CD1c-positive myeloid dendritic cell (primary cell): Measurements from ENCODE around the gene HIPK2.

Experiments
- DNase-seq: peaks from one replicate; pipeline ENCODE4 v3.0.0-alpha.2; 2016; ENCODE audit errors: extremely low spot score

HIPK2 gene

GRCh38 chr7:139777948-139778841, at the start of gene HIPK2:
TSS of gene HIPK2 (minus strand) at chr7:139777998. CDS start at chr7:139777623, 375 bp downstream.
- DNase-seq = peak; percentile 66

DNA sequence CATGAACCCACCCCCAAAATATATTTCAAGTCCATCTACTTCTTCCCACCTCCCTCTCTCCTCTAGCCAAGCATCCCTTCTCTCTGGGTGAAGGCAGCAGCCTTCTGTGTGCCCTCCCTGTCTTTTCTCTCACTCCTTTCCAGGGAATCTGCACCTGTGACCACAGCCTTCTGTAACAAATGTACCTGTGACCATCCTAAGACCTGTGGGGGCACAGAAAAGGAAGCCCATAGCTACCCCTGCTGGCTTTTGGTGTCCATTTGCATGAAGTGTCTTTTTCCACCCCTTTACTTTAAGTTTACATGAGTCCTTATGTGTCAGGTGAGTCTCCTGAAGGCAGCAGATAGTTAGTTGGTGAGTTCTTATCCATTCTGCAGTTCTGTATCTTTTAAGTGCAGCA, 49.2 kb upstream of the HIPK2 start:
- no peak for DNase-seq

DNA sequence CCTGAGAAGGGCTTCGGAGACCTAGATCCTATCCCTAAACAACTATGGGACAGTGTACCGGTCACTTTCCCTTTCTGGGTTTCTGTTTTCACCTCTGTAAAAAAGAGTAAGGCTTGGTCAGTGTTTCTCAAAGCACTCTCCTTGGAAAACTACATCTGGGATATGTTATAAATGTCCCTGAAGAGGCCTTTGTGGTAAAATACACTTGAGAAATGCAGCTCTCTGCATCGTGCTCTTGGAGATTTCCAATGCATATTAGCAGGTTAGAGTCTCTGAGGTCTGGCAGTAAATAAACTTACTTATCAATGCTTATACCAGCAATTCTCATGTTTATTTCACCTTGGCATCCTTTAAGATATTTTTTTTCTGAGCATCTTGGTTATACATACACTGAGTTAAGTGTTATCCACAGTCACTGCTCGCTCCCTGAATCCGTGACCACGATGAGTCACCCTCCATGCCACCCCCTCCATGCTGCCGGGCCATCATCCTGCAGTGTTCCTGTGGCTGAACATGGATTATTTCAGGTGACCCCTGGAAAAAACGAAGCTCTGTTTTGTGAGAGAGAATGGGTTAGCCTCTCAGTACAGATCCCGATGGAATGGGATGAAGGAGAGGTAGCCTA, 48.0 kb upstream of the HIPK2 start:
- peak; percentile 21 for DNase-seq

DNA sequence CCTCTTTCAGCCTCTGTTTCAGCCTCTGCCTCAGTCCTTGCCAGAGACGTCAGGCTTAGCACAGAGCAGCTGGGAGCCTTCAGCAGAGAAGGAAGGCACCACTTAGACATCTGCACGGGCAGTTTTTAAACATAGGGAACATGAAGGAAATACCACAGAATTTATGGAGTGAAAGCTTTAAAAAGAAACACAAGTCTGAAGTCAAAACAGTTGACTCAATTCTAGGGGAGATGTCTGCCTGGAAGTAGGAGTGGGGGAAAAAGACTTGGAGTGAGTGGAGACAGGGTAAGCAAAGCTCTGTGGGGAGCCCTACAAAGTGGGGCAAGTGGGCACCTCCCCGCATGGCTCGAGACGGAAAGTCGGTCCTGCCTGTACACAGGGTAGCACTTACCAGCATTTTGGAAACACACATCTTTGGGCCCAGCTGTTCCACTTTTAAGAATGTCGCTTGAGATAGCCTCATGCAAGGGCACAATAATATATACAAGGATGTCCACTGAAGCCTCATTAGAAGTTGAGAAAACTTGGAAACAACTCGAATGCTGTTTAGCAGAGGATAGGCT, 46.2 kb upstream of the HIPK2 start:
- DNase-seq = no peak

GRCh38 chr7:139822855-139823254, 45.1 kb upstream of the HIPK2 start:
- no peak for DNase-seq

DNA sequence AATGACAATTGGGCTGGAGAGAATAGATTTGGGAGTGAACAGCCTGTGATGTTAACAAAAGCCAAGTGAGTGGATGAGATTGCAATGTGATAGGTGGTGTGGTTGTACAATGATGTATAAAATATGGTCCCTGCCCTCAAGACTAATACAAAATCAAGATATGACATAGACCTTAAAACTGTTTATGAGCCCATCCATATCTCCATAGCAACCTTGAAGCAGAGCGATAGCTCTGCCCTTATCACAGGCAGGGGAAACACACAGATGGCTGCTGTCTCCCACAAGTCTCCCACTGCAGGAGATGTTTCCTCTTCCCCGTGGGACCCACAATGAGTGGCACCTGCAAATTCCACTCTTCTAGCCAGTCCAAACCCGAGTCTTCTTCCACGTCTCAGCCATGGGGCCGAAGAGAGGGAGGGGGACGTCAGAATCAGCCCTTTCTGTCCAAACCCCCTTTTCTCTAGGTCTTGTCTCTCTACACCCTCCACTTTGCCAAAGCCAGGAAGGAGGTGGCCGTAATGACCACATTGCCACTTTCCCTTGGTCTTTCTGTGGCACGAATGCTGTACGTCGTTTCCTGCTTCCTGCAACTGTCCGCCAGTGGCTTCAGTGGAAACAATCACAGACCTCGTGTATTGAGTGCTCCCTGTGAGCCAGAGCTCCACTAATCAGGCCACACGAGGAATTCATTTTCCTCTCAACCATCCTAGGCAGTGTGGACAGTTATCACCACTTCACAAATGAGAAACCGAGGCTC, 43.7 kb upstream of the HIPK2 start:
- DNase-seq = no peak

DNA sequence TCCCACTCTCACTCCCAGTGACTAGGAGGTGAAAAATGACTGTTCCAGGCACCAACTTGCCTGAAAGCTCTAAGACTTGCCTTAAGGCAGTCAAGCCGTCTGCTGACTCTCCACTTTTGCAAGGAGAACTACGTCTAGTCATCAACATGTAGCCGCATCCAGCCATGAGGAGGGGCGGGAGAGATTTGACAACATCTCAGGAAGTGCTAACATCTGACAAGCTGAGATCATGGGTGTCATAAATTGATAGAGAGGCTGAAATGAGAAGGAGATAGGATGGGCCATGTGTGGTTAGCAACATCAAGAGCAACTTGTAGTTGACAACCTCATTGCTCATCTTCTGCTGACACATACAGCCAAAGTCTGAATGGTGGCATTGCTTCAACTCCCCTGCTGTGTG, 42.3 kb upstream of the HIPK2 start:
- DNase-seq = peak; percentile 41

DNA sequence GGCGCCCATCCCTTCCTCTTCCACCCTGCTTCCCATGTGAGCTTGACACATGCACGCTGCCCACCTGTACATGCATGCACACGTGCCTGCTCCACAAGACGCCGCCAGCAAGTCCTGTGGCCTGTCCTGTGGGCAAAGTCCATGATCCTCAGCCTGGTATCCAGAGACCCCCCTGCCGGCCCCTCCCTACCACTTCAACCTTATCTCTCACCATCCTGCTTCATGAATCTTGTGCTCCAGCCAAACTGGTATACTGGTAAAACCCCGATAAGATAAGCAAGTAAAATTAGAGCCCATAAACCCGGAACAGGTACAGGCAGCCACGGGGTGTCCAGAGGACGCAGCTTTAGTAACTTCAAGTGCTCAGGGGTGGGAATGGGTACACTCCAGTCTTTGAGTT, 39.5 kb upstream of the HIPK2 start:
- DNase-seq = no peak

DNA sequence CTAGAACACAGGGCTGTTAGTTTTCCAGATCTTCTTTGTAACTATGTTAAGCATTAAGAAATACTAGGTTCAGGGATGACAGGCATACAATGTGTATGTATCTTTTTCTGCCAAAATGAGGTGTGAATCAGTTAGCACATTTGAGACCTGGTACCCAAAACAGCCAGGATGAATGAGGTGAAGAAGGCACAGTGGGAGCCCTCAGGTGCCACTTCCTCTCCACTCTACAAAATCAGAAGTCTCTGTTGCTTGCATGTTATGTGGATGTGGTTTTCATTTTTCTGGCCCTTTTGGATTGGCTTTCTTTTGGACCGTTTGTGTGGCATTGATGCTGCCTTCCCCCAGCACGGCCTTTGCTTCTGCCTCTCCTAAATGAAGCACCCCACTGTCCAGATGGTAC, 35.9 kb upstream of the HIPK2 start:
- no peak for DNase-seq

- DNase-seq = no peak
Observed at GRCh38 chr7:139813151-139813550, 35.4 kb upstream of the HIPK2 start.

DNA sequence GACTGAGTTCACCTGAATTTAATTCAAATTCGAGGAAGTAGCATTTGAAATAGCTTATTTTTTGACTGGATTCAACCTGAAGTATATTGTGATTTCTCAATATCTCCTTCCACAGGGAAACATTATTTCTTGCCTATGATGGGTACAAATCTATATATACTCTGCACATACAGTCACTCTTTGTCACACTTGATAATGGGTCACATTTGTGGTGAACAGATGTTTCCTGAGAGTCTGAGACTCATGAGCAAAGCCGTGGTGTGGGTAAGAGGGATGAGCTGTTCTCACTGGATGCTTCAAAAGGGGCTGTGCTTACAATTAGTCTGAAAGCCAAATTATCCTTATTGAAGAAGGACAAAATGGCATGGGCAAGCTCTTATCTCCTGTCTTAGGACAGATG, 33.3 kb upstream of the HIPK2 start:
- DNase-seq = no peak

- no peak for DNase-seq
Observed at GRCh38 chr7:139808846-139809442, 31.1 kb upstream of the HIPK2 start.

GRCh38 chr7:139808427-139808826, 30.6 kb upstream of the HIPK2 start:
- DNase-seq = no peak

DNA sequence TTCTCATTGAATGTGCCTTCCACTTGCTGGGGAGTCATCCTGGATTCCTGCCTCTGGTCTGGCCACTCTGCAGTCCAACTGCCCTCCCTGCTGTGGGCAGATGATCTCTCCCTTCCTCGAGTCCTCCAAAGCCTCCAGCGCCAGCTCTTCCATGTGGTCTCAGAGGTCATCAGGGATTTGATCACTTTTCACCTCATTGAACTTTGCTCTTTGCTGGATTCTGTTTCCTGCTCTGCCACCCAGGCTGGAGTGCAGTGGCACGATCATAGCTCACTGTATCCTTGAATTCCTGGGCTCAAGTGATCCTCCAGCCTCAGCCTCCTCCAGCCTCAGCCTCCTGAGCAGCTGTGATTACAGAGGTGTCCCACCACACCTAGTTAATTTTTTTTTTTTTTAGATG, 29.2 kb upstream of the HIPK2 start:
- no peak for DNase-seq

DNA sequence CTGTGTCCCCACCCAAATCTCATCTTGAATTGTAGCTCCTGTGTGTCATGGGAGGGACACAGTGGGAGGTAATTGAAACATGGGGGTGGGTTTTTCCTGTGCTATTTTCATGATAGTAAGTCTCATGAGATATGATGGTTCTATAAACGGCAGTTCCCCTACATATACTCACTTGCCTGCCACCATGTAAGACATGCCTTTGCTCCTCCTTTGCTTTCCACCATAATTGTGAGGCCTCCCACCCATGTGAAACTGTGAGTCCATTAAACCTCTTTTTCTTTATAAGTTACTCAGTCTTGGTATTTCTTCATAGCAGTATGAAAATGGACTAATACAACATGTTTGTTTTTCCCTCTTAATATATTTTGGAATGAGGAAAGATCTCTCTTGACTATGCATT, 26.8 kb upstream of the HIPK2 start:
- no peak for DNase-seq

DNA sequence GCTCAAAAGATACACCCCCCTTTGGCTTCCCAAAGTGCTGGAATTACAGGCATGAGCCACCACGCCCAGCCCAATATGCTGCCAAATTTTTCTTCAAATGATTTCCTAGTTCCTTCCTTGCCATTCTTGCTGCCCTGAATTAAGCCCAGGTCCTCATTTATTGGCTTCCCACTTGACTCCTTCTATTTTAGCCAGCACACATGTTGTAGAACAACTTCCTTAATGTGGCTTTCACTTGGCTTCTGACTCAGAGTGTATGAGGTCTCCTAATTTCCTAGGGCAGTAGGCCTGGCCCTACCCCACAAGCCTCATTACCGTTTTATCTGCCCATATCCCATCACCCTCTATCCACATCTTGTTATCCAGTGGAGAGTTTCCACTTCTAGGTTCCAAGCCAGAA, 21.8 kb upstream of the HIPK2 start:
- peak; percentile 79 for DNase-seq

GRCh38 chr7:139798892-139799291, 21.1 kb upstream of the HIPK2 start:
- no peak for DNase-seq

DNA sequence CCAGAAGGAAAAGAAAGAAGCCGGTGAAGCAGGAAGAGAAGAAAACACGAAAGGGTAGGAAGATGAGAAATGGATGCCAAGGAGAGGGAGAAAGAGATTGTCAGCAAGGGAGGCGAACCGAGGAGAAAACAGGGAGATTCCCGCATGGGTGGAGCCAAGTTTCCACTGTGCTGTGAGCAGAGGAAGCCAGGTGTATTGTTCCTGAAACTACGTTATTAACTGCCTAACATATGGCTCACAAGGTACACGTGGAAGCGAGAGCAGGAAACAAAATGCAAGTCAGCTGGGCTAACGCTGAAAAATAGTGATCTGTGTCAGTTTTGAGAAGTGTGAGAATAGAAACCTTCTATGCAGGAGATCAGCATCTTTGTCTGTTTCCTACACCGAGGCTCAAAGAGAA, 20.4 kb upstream of the HIPK2 start:
- no peak for DNase-seq

DNA sequence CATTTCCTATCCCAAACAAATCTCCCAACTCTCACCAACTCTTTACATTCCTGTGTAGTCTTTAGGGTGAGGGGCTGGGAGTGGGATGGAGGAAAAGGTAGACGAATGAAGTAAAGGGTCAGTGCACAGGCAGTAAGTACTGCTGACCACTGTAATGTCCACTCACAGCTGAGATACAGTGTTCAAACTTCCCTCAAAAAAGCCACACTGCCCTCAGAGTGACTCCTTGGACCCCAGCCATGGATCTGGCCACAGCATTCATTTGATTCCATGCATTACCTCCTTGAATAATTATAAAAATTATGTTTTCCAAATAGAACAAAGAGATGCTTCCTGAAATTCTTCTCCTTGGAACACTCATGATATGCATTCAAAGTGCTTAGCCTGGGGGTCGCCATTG, 19.8 kb upstream of the HIPK2 start:
- DNase-seq = no peak

- peak; percentile 60 for DNase-seq
Observed at GRCh38 chr7:139791316-139791715, 13.5 kb upstream of the HIPK2 start.

DNA sequence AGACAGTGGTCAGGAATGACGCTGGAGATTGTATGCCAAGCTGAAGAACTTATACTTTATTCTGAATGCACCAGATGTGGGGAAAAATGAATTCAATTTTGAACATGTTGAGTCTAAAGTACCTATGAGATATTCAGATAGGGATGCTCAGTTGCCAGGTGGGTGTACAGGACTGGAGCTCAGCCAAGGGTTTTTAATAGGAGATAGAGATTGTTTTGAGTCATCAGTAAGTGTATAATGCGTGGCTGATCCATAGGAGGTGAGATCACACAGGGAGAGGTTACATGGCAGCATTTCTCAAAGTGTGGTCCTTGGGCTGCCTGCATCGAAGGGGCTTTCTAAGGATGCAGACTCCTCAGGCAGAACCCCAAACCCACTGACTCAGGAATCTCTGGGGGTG, 6.8 kb upstream of the HIPK2 start:
- no peak for DNase-seq
